Coronary artery (tissue), 2 donors: Measurements from ENCODE around the gene PUM2.

ENCODE experiments used
- DNase-seq: peaks from one replicate; pipeline ENCODE4 v3.0.0-alpha.2; 2017; ENCODE audit warnings: low spot score
- H3K27ac ChIP-seq, 2 donors: fragments of 200-600 bp; sonication (generic); one replicate each; pipeline ENCODE4 v1.5.1; 2016 to 2019
- H3K4me3 ChIP-seq: fragments of 200-600 bp; sonication (generic); 2 replicates; pipeline ENCODE4 v1.5.1; 2016; ENCODE audit warnings: mild to moderate bottlenecking, moderate library complexity
- CTCF ChIP-seq: fragments of 200-600 bp; sonication (generic); IDR thresholded peaks from one replicate; pipeline ENCODE4 v1.5.1; 2019; ENCODE audit warnings: antibody characterized with exemption

The PUM2 gene

GRCh38 chr2:20391951-20392699, 41.5 kb upstream of the PUM2 start:
- no peak overlapping the region for H3K27ac ChIP-seq
- no peak for TF ChIP-seq CTCF
- DNase-seq: no peak
- no peak overlapping the region for H3K4me3 ChIP-seq

- Histone ChIP-seq H3K27ac (no peak overlapping the region), H3K4me3 (no peak overlapping the region)
- no peak for TF ChIP-seq CTCF
- no peak for DNase-seq
Observed at GRCh38 chr2:20390524-20391123, 40.0 kb upstream of the PUM2 start.

- no peak overlapping the region for H3K4me3 ChIP-seq
- TF ChIP-seq CTCF: no peak
- H3K27ac ChIP-seq: no peak overlapping the region
- DNase-seq: no peak
Observed at GRCh38 chr2:20384953-20385352, 34.3 kb upstream of the PUM2 start.

- no peak overlapping the region for H3K4me3 ChIP-seq
- H3K27ac ChIP-seq: no peak overlapping the region
- no peak for DNase-seq
- TF ChIP-seq CTCF: no peak
Observed at GRCh38 chr2:20382965-20383810, 32.5 kb upstream of the PUM2 start.

GRCh38 chr2:20381457-20381856, 30.8 kb upstream of the PUM2 start:
- DNase-seq: no peak
- no peak overlapping the region for H3K27ac ChIP-seq
- no peak for TF ChIP-seq CTCF
- no peak overlapping the region for H3K4me3 ChIP-seq

- peak; percentile 85 for TF ChIP-seq CTCF
- DNase-seq: peak; percentile 92
- Histone ChIP-seq H3K27ac (peak overlapping the region; percentile 56 to 68), H3K4me3 (no peak overlapping the region)
Observed at GRCh38 chr2:20378891-20379519, 28.4 kb upstream of the PUM2 start.
